ENCODE results near the gene PRXL2B.

Gene PRXL2B

DNA sequence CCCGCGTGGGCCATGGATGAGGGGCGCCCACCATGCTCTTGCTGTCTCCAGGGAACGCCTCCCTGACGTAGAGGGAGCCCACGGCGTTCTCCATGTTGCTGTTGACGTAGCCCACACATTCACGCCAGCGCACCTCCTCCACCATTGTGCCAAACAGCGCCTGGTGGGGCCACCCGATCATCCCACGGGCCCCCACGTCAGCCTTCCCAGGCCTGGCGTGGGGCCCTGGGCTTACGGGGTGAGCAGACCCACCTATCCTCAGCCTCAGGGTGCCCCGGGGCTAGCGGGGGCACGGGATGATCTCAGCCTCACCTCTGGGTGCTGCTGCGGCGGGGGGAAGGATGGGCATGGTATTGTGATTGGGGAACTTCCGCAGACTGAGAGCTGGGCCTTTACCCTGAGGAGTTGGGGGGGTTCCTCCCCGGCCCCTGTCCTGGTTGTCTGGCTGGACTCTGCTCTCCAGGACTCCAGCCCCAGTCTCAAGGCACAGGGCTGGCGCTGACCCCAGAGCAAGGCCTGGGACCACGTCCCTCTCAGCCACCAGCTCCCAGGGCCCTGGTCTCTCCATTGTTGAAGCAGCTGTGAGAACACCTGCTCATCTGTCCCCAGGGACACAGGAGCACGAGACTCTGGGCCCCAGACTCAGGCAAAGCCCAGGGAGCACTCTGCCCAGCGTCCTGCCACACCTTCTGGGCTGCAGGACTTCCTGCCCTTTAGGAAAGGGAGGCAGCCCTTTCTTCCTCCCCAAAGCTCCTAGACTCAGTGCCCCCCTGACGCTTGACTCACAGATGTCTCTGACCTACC lies 10.2 kb downstream of the PRXL2B start:
- FAIRE-seq, result no peak
- DNase-seq (ENCODE audit: insufficient read length, low spot score), result no peak

DNA sequence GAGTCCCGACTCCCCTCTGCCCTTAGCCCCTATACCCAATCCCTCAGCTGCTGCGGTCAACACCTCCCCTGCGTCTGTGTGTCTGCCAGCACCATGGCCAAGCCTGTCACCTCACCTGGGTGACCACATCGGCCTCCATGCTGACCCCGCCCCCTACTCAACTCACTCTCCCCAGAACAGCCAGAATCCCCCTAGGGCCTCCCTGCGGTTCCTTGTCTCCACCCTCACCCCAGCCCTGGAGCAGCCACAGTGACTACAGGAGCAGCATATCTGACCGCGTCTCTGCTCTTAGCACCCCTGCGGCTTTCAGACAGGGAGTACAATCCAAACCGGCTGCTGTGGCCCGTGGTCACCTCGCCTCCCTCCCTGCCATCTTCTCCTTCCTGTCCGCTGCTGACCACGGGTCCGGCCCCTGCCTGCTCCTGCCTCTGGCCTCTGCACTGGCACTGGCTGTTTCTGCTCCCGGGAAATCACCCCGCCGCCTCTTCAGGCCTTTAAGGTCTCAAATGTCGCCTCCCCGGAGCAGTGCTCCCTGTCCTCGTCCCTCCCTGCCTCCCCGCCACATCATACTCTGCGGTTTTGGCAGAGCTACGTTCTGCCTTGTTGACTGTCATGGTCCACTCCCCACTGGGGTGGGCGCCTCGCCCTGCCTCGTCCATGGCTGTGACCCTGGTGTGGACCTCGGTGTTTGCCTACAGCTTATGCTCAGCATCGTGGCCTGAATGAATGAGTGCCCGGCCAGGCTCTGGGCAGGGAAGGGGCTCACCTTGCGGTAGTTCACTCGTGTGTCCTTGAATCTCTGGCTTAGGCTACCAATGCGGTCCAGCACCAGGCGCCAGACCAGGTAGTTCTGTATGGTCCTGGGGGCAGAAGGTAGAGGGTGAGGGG lies 11.1 kb downstream of the PRXL2B start:
- FAIRE-seq (no peak), DNase-seq (ENCODE audit: insufficient read length, low spot score) (no peak)

DNA sequence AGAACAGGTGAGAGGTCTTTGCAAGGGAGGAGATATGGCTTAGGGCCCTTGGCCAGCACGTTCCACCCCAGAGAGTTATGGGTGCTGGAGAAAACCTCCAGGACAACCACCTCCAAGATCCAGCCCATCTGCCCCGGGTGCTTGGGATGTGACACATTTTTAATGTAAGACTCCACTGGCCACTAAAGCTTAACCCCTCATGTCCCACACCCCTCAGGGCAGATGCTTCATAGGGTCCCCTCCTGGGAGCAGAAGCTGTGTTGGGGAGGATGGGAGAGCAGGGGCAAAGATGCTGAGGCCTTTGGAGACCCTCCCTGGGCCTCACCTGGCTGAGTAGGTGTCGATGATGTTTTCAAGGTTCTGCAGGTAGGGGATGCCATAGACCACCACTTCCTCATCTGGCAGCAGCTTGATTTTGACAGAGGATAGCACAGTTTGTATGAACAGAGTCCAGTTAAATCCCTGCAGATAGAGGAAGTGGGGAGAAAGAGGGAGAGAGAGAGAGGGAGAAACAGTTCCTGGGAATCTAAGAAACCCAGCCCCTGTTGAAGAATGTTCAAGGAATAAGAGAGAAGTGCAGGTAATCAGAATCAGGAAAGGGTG lies 11.9 kb downstream of the PRXL2B start:
- FAIRE-seq (no peak), DNase-seq (ENCODE audit: insufficient read length, low spot score) (no peak)

DNA sequence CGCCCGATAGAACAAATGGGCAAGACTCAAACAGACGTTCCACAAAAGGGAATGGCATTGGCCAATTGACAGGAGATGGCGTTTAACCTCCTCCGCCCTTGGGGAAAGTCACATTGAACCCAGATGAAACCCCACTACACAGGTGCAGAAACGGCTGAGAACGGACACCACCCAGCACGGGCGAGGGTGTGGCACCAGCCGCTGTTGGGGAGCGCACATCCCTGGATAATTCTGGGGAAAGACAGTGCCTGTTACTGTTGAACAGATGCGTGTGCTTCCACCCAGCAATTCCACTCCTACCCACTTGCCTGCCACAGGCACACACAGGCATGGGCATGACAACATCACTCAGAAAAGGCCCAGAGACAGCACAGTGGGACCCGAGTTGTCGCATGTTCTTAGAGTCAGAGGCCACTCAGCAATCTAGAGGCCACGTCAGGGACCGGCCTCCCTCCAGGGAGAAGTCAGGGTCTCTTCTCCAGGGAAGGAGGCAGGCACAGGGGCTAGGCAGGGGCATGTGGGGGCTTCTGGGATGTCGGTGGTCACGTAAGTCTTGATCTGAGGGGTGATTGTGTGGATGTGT lies 15.2 kb downstream of the PRXL2B start:
- FAIRE-seq, result no peak
- no peak for DNase-seq (ENCODE audit: insufficient read length, low spot score)

DNA sequence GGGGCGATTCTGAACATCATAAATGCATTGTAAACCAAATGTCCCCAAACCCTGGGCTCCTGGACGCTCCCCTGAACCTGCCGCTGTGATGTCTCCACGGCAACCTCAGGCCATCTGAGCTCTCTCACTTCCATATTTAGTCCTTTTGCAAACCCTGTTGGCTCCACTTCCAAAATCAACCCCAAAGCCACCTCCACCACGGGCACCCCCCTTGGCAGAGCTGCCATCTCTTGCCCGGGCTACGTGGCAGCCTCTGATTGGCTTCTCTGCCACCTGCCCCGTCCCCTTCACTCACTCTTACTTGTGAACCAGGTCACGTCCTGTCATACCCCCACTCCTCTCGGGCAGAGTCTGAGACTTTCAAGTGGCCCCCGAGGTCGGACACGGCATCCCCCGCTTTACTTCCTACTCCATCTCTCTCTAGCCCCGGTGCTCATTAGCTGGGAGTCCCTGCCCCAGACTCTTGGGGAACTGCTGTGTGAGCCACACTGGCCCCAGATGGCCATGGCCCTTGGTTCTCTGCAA lies 15.8 kb downstream of the PRXL2B start:
- DNase-seq (ENCODE audit: insufficient read length, low spot score) (no peak), FAIRE-seq (no peak)

DNA sequence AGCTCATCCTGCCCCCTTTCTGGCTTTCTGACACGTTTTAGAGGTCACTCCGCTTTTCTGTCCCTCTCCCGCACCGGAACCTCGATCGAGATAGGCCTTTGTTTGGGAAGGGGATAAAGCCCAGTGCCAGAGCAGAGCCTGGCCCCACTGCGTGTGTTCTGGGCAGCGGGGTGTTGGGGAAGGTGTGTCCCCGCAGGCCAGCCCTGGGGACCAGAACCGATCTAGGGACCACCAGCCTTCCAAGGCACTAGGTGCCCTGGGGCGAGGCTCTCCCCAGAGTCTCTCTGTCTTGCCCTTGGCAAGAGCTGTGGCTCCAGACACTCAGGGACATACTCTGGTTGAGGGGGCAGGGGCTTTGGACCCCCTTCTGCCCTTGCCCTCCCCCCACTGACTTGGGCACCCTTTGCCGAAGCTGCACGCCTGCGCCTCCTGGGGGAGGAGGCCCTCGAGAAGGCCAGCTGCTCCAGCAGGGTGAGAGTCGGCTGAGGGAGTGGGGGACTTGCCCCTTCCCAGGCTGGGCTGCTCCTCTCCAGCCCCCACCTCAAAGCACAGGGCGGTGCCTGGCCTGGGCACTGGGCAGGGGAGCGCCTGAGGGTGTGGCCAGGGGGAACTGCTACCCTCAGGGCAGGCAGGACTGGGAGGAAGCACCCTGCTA lies 16.4 kb downstream of the PRXL2B start:
- no peak for FAIRE-seq

DNA sequence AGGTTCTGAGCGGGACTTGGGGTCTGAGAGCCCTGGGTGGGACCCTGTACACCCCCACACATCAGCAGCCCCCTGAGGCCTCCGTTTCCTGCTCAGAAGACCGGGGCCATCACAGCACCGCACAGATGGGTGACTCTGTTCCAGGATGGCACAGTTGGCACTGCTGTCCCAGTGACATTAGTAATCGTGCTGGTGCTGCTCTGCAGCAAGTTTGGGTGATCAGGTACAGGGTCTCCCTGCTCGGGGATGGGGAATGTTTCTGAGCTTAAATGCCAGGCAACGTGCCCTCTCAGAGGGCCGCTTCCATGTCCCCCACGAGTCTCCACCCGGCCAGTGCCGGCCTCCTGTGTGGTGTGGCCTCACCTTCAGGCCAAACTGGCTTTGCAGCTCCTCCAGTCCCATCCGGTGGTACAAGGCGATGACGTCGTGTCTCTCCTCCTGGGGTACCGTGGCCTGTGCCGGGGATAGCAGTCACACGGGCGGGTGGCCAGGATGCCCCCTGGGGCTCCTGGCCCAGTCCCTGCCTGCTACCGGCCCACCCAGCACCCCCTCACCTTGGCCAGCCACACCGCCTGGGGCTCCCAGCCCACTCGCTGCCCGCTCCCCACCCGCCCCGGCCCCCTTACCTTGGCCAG lies 17.1 kb downstream of the PRXL2B start:
- FAIRE-seq (no peak), DNase-seq (ENCODE audit: insufficient read length, low spot score) (no peak)

More for the DNA sequence above, 16.4 kb downstream of the PRXL2B start:
- no peak for DNase-seq (ENCODE audit: insufficient read length, low spot score)

DNA sequence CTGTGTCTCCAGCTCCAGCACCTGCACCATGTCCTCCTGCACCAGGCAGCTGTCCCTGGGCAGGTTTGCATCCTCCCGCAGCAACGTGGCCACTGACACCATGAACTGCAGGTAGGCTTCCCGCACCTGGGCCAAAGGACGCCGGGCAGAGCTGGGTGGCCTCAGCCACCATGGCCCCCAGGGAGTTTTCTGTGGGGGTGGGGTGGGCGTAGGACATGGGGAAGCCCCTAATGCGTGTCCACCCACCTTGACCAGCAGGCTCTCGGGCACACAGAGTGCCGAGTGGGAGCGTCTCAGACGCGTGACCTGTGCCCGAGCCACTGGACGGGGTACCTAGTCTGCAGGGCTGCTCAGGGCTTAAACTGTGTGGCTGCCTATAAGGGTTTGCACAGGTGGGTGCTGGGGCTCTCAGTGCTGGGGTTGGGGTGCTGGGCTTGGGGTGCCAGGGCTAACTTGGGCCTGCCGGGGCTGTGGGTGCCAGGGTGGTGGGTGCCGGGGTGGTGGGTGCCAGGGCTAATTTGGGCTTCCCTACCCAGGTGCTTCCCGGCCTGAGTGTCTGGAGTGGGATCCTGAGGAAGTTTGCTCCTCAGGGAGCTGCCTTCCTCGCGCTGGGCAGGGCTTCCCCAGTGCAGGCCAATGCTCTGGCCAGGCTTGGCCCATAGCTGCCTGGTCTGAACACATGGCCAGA lies 17.7 kb downstream of the PRXL2B start:
- FAIRE-seq (no peak), DNase-seq (ENCODE audit: insufficient read length, low spot score) (no peak)

DNA sequence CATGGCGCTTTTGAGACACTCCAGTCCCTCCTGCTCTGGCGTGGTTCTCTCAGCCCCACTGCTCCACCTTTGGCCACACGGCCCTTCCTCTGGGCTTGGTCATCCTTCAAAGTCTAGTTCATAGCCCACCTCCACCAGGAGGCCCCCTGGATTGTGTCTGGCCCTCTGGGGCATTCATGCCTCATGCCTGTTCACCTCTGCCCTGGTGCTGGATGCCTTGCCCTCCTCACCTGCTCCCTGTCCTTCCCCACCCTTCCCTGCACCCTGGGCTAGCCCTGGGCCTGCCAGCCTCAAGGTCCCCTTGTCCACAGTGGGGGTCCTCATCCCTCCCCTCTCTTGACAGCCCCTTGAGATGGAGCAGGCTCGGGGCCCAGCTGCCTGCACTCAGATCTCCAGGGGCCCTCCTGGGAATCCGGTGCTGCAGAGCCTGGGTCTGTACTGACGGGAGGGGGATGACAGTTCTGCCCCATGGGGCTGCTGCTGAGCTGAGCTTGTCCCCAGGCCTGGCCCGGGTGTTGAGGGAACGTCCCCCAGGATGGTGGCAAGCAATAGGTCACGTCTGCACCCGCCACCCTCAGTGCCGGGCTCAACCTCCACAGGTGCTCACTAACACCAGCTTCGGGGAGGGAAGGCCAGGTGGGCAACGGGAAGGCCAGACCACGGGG lies 18.4 kb downstream of the PRXL2B start:
- no peak for FAIRE-seq
- no peak for DNase-seq (ENCODE audit: insufficient read length, low spot score)

DNA sequence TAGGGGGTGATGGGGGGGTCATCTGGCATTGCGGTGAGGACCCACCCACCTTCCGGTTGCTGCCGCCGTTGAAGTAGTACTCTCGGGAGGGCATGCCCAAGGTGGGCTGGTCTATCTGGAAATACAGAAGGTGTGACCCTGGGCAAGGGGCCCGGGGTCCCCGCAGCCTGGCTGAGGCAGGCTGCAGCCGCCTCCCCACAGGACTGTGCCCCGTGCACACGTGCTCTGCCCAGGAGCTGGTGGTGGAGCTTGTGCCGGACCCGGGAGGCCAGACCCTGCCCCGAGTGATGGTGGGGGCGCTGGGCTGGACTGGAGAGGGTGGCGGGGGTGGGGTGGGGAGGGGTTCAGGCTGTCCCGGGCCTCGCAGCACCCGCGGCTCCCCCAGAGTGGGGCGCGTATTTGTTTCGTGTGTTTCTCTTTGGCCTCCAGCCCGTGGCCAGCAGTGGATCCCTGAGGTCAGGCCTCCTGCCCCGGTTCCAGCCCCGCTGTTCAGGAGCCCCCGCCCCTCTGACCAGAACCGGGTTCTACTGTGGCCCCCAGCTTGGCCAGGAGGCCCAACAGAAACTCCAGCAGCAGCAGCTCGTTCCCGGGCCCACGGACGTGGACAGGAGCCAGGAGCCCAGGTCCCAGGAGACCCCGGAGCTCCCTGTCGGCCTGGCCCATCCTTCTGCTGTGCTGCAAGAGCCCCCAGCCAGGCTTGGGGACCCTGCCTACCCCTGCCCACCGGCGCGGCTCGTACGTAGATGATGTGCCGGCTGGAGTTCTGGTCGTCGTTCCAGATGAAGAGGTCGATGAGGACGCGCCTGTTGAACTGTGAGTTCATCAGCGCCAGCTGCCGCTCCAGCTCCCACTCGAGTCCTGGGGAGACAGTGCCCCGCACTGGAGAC lies 19.2 kb downstream of the PRXL2B start:
- FAIRE-seq (no peak), DNase-seq (ENCODE audit: insufficient read length, low spot score) (no peak)

DNA sequence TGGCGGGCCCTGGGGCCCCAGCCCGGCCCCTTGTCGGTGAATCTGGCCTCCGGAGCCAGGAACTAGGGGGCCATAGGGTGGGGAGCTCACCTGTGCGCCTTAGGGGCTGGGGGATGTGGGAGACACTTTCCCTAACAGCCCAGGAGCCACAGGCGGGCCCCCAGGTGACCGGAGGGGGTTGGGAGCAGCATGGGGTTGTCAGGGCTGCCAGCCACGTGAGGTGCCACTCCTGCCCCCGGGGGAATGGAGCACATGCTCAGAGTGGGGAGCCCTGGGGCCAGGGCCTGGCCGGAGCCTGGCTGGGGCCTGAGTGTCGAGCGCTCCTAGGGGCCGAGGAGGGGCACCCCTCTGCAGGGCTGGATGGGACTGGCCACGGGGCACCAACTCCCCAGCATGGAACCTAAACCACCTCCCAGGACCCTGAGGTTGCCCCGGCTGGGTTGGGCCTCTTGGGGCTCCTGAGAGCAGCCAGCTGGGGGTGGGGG lies 19.9 kb downstream of the PRXL2B start:
- DNase-seq (ENCODE audit: insufficient read length, low spot score) (no peak), FAIRE-seq (no peak)

DNA sequence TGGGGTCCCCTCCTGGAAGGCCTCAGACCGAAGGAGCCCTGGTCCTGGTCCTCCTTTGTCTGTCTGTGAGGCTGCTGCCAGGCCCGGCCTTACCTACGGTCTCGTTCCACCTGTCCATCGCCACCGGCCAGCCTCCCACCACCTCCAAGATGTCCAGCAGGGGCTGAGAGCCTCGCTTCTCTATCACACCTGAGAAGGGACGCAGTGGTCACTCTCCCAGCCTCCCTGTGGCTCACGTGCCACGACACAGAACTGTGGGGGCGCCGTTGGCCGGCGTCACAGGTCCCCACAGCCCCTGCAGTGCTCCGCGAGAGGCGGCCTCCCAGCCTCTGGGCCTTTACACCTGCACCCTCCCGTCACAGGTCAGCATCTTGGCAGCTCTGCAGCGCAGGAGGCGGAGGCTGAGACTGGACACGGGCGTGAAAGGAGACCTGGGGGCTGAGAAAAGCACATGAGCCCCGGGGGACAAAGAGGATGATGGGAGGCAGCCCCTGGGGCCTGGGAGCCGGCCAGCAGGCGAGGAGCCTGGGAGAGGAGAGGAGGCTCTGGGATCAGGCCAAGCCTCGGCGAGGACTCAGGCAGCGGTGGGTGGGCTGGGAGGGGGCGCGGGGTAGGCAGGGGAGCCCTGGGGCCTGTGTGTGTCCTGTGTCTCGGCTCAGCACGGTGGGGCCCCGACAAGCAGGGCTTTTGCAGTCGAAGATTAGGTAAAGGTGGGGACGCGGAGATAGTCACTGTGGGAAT lies 20.5 kb downstream of the PRXL2B start:
- FAIRE-seq, result no peak

DNA sequence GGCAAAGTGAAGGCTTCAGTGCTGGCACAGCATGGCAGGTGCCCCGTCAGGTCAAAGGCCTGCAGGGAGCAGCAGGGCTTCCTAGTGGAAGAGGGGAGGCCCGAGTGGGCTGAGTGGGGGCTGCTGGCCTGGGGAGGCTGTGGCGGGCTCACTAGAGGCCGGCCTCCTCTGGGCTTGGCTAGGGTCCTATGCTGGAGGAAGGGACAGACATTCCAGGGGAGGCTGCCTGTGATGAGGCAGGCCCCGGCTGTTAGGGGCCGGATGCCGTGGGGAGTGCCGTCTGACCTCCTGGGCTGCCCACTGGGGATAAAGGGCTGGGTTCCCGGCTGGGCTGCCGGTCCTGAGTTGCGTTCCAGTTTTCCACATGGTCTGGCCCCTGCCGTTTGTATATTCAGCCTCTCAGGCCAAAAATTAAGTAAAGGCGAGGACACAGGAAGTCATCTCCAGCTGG lies 21.1 kb downstream of the PRXL2B start:
- DNase-seq (ENCODE audit: insufficient read length, low spot score) (no peak), FAIRE-seq (no peak)

More for the DNA sequence above, 20.5 kb downstream of the PRXL2B start:
- no peak for DNase-seq (ENCODE audit: insufficient read length, low spot score)

DNA sequence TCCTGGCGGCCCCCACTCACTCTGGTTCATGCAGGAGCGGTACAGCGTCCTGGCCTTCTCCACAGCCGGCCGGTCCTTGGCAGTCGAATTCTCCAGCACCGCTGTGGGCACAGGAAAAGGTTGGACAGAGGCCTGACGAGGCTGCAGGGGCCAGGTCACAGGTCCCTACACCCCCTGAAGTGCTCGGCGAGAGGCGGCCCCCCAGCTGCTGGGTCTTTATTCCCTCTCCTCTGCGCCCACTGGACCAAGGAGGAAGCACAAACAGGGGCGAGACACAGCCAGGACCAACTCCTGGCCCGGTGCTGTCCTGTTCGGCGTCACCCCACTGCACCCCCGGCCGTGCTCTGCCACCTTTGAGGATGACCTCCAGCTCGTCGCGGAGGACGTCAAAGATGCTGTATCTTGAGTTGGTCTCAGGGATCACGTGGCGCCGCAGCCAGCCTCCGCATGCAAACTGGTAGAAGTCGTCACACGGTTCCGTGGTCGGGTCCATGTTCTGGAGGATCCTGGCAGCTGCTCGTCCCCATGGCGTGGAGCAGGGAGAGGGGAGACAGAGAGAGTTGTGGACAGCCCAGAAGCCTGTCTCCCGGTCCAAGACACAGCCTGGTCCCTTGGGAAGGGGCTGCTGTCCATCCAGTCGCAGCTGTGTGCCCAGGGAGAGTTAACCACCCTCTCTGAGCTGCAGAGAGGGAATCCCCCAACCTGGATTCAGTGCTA lies 22.9 kb downstream of the PRXL2B start:
- FAIRE-seq, result no peak
- no peak for DNase-seq (ENCODE audit: insufficient read length, low spot score)

DNA sequence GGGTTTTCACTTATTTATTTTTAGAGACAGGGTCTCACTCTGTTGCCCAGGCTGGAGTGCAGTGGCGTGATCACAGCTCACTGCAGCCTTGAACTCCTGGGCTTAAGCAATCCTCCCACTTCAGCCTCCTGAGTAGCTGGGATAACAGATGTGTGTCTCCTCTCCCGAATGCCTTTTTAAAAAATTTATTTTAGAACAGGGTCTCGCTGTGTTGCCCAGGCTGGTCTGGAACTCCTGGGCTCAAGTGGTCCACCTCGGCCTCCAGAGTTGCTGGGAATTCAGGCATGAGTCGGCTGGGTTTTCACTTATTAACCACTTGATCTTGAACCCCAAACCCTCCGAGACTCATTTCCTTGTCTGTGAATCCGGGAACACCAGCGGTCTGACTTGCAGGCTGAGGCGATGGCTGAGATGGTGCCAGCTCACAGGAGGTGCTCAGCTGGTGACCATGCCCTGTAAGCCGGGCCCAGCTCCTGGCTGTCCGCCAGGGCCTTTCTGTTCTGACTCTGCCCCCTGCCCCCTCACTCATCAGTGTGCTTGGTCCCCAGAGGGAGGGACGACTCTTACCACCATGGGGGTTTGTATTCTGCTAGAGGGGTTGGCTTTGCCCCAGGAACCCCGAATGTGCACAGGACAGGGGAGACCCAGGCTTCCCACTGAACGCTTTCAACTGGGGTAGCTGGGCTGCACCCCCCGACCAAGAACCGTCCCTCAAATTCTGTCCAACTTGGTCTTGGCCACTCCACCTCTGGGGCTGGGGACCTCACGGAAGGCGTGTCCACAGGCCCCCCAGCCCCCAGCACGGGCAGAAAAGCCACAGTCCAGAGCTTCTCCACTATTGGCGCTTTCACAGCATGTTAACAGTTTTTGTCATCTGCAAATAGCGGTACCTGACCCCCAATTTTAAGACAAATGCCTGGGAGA lies 23.7 kb downstream of the PRXL2B start:
- DNase-seq (ENCODE audit: insufficient read length, low spot score) (no peak), FAIRE-seq (no peak)
